H9 (cell line): ENCODE measurements around the gene WDR82. TPM values are rescaled to one million over a fixed set of nuclear protein-coding genes. Genes with fewer than 3 reads are reported as not detected.

ENCODE experiments used
- DNase-seq: peaks from one replicate; pipeline ENCODE4 v3.0.0-alpha.2; 2017
- H2AFZ ChIP-seq: one replicate; pipeline ENCODE4 v1.6.1; 2013; ENCODE audit warnings: mild to moderate bottlenecking, low read length, control low read depth, moderate library complexity
- H2AK5ac ChIP-seq: 2 replicates; pipeline ENCODE4 v1.6.1; 2013; ENCODE audit warnings: low read length, control low read depth, mixed read lengths; ENCODE audit not compliant: insufficient read length
- H2BK120ac ChIP-seq: one replicate; pipeline ENCODE4 v1.6.1; 2013; ENCODE audit warnings: low read depth, mild to moderate bottlenecking, low read length, control low read depth, inconsistent platforms; ENCODE audit not compliant: poor library complexity, severe bottlenecking
- H2BK12ac ChIP-seq: 2 replicates; pipeline ENCODE4 v1.6.1; 2013; ENCODE audit warnings: low read length, control low read depth, mixed read lengths, low read depth; ENCODE audit not compliant: insufficient read length
- H2BK15ac ChIP-seq: 2 replicates; pipeline ENCODE4 v1.6.1; 2013; ENCODE audit warnings: low read depth, low read length, control low read depth
- H2BK20ac ChIP-seq: one replicate; pipeline ENCODE4 v1.6.1; 2013; ENCODE audit warnings: low read depth, mild to moderate bottlenecking, low read length, control low read depth, inconsistent platforms; ENCODE audit not compliant: poor library complexity, severe bottlenecking
- H2BK5ac ChIP-seq: 2 replicates; pipeline ENCODE4 v1.6.1; 2013; ENCODE audit warnings: low read length, control low read depth, mixed read lengths; ENCODE audit not compliant: insufficient read length
- H3K14ac ChIP-seq: 2 replicates; pipeline ENCODE4 v1.6.1; 2013; ENCODE audit warnings: low read length, control low read depth; ENCODE audit not compliant: insufficient read depth
- H3K18ac ChIP-seq: 2 replicates; pipeline ENCODE4 v1.6.1; 2013; ENCODE audit warnings: low read depth, mild to moderate bottlenecking, mixed read lengths, low read length, control low read depth; ENCODE audit not compliant: insufficient read length
- H3K23ac ChIP-seq: 2 replicates; pipeline ENCODE4 v1.6.1; 2013; ENCODE audit warnings: low read length, control low read depth, mixed read lengths, low read depth; ENCODE audit not compliant: insufficient read length
- H3K23me2 ChIP-seq: 2 replicates; pipeline ENCODE4 v1.6.1; 2013; ENCODE audit warnings: low read depth, mild to moderate bottlenecking, mixed read lengths, low read length, control low read depth; ENCODE audit not compliant: insufficient read length, poor library complexity, severe bottlenecking
- H3K27ac ChIP-seq: 2 replicates; pipeline ENCODE4 v1.5.1; 2013; ENCODE audit warnings: low read length, control low read depth, mixed read lengths, low read depth; ENCODE audit not compliant: insufficient read length
- H3K27me3 ChIP-seq: 2 replicates; pipeline ENCODE4 v1.6.1; 2013; ENCODE audit warnings: low read length, control low read depth, inconsistent platforms; ENCODE audit not compliant: insufficient read depth
- H3K4ac ChIP-seq: 2 replicates; pipeline ENCODE4 v1.6.1; 2013; ENCODE audit warnings: low read depth, mild to moderate bottlenecking, control low read depth, inconsistent platforms, low read length, moderate library complexity
- H3K4me1 ChIP-seq: 2 replicates; pipeline ENCODE4 v1.6.1; 2013; ENCODE audit warnings: low read length, control low read depth, inconsistent platforms; ENCODE audit not compliant: insufficient read depth
- H3K4me2 ChIP-seq: 2 replicates; pipeline ENCODE4 v1.6.1; 2013; ENCODE audit warnings: low read length, control low read depth, mixed read lengths; ENCODE audit not compliant: insufficient read length, insufficient read depth
- H3K56ac ChIP-seq: 2 replicates; pipeline ENCODE4 v1.6.1; 2013; ENCODE audit warnings: low read depth, mild to moderate bottlenecking, mixed read lengths, low read length, control low read depth; ENCODE audit not compliant: insufficient read length
- H3K79me1 ChIP-seq: 2 replicates; pipeline ENCODE4 v1.6.1; 2013; ENCODE audit warnings: low read depth, mild to moderate bottlenecking, moderate library complexity, low read length, control low read depth, inconsistent platforms; ENCODE audit not compliant: insufficient read depth, poor library complexity, severe bottlenecking
- H3K79me2 ChIP-seq: 2 replicates; pipeline ENCODE4 v1.6.1; 2013; ENCODE audit warnings: low read length, control low read depth, inconsistent platforms; ENCODE audit not compliant: insufficient read depth
- H3K9ac ChIP-seq: 2 replicates; pipeline ENCODE4 v1.6.1; 2013; ENCODE audit warnings: low read length, control low read depth, mixed read lengths; ENCODE audit not compliant: insufficient read length; ENCODE audit errors: extremely low read depth
- H3K9me3 ChIP-seq: one replicate; pipeline ENCODE4 v1.6.1; 2013; ENCODE audit warnings: low read depth, low read length, inconsistent platforms; ENCODE audit not compliant: control insufficient read depth
- H3T11ph ChIP-seq: one replicate; pipeline ENCODE4 v1.6.1; 2013; ENCODE audit warnings: mild to moderate bottlenecking, low read length, control low read depth, inconsistent platforms
- H4K20me1 ChIP-seq: one replicate; pipeline ENCODE4 v1.6.1; 2013; ENCODE audit not compliant: control insufficient read depth, insufficient read length, insufficient read depth
- H4K5ac ChIP-seq: 2 replicates; pipeline ENCODE4 v1.6.1; 2013; ENCODE audit warnings: low read depth, mild to moderate bottlenecking, mixed read lengths, low read length, control low read depth; ENCODE audit not compliant: insufficient read length
- H4K8ac ChIP-seq: replicated peaks from 2 replicates; pipeline ENCODE4 v1.6.1; 2013; ENCODE audit warnings: low read length, control low read depth, mixed read lengths, low read depth; ENCODE audit not compliant: insufficient read length
- H4K91ac ChIP-seq: 2 replicates; pipeline ENCODE4 v1.6.1; 2013; ENCODE audit warnings: low read depth, mild to moderate bottlenecking, moderate library complexity, mixed read lengths, low read length, control low read depth; ENCODE audit not compliant: insufficient read length
- H3K27ac Mint-ChIP-seq, 3 experiments: 2 replicates in 2 of 3; 3 replicates in 1 of 3; pipeline ENCODE4 v1.8.0; 2020 to 2021; ENCODE audit warnings: mixed read lengths in 3 of 3, mild to moderate bottlenecking in 1 of 3, moderate library complexity in 1 of 3
- H3K27me3 Mint-ChIP-seq: 2 replicates; pipeline ENCODE4 v1.8.0; 2021; ENCODE audit warnings: low read depth, mild to moderate bottlenecking, moderate library complexity, mixed read lengths
- H3K36me3 Mint-ChIP-seq, 3 experiments: 2 replicates in 2 of 3; 3 replicates in 1 of 3; pipeline ENCODE4 v1.8.0; 2020 to 2021; ENCODE audit warnings: low read depth in 3 of 3, mixed read lengths in 3 of 3; ENCODE audit not compliant: insufficient read depth in 1 of 3
- H3K4me1 Mint-ChIP-seq, 2 experiments: 2 replicates each; pipeline ENCODE4 v1.8.0; 2020; ENCODE audit warnings: mixed read lengths in 2 of 2
- H3K4me3 Mint-ChIP-seq, 2 experiments: 2 replicates in 1 of 2; 3 replicates in 1 of 2; pipeline ENCODE4 v1.8.0; 2020 to 2021; ENCODE audit warnings: mild to moderate bottlenecking in 2 of 2, mixed read lengths in 2 of 2, moderate library complexity in 1 of 2
- H3K9me3 Mint-ChIP-seq, 2 experiments: 2 replicates in 1 of 2; 3 replicates in 1 of 2; pipeline ENCODE4 v1.8.0; 2020; ENCODE audit warnings: mild to moderate bottlenecking in 2 of 2, mixed read lengths in 2 of 2, moderate library complexity in 1 of 2
- total RNA-seq: library from RNA; stranded (reverse); gene quantifications from 2 replicates; pipeline ENCODE4 v1.2.1, GENCODE V29; 2021
- TF ChIP-seq, protein P1 (sequence below): fragments of 200-600 bp; sonication (generic); conservative IDR thresholded peaks from 3 replicates; pipeline ENCODE4 v1.8.0; 2021; ENCODE audit warnings: antibody characterized with exemption, mild to moderate bottlenecking

WDR82 gene
- total RNA-seq, 1 experiment from 2014 or later, result 83.1 TPM

DNA sequence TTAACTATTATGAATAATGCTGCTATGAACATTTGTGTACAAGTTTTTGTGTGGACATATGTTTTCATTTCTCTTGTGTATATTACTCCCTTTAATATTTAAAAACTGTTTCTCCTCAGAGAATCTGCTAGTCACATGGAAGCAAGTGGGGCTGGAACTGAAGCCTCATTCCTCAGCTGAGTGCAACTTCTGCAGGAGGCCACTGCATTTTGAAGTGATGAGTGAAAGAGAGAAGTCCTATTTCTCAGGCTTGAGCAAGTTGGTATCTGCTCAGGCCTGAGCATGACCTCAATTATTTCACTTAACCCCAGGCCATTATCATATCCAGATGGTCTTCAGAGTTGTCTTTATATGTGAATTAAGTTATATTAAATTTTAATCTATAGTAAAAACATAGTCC, 64.5 kb downstream of the WDR82 start:
- no peak for DNase-seq
- no peaks in the 10 kb centered on the region for H3K9me3 Mint-ChIP-seq

More for the DNA sequence above, 64.5 kb downstream of the WDR82 start:
- Histone ChIP-seq H3K23ac (no peak overlapping the region), H3K56ac (no peak overlapping the region), H3K27me3 (no peaks in the 10 kb centered on the region), H2BK5ac (no peak overlapping the region), H3T11ph (no peak overlapping the region), H3K79me2 (no peaks in the 10 kb centered on the region), H3K79me1 (no peaks in the 10 kb centered on the region), H3K18ac (no peak overlapping the region), H3K4ac (no peak overlapping the region), H2BK20ac (no peak overlapping the region), H3K4me1 (no peaks in the 10 kb centered on the region; the same call in 1 of the 2 replicates), H4K91ac (no peak overlapping the region), H3K9me3 (no peaks in the 10 kb centered on the region), H2BK12ac (no peak overlapping the region), H2BK120ac (no peak overlapping the region), H3K9ac (no peak overlapping the region), H2BK15ac (no peak overlapping the region), H2AK5ac (no peak overlapping the region), H4K8ac (no peak overlapping the region), H3K23me2 (no peaks in the 10 kb centered on the region), H3K14ac (no peak overlapping the region), H3K27ac (no peak overlapping the region), H2AFZ (no peak overlapping the region), H4K5ac (no peak overlapping the region), H4K20me1 (peaks cover 3% of the 10 kb centered on the region), H3K4me2 (no peak overlapping the region)
- peaks cover 26 to 72% (median 66%) of the 10 kb centered on the region in 3 experiments; a peak in 6 of 7 replicates for H3K36me3 Mint-ChIP-seq
- no peak overlapping the region for H3K27ac Mint-ChIP-seq
- H3K4me3 Mint-ChIP-seq, result no peak overlapping the region
- TF ChIP-seq, protein P1, sequence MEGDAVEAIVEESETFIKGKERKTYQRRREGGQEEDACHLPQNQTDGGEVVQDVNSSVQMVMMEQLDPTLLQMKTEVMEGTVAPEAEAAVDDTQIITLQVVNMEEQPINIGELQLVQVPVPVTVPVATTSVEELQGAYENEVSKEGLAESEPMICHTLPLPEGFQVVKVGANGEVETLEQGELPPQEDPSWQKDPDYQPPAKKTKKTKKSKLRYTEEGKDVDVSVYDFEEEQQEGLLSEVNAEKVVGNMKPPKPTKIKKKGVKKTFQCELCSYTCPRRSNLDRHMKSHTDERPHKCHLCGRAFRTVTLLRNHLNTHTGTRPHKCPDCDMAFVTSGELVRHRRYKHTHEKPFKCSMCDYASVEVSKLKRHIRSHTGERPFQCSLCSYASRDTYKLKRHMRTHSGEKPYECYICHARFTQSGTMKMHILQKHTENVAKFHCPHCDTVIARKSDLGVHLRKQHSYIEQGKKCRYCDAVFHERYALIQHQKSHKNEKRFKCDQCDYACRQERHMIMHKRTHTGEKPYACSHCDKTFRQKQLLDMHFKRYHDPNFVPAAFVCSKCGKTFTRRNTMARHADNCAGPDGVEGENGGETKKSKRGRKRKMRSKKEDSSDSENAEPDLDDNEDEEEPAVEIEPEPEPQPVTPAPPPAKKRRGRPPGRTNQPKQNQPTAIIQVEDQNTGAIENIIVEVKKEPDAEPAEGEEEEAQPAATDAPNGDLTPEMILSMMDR, result no peak
- peaks cover 2 to 4% of the 10 kb centered on the region in 2 experiments; a peak in 3 of 4 replicates for H3K4me1 Mint-ChIP-seq
- no peaks in the 10 kb centered on the region for H3K27me3 Mint-ChIP-seq
